SK-N-MC (cell line): ENCODE results near the gene SCAMP4.

Experiments
- EZH2 ChIP-seq: fragments of 200-600 bp; sonication (generic); IDR thresholded peaks from one replicate; pipeline ENCODE4 v1.6.1; 2017; ENCODE audit warnings: antibody characterized with exemption
- FOXP2 ChIP-seq: optimal IDR thresholded peaks from 2 replicates; pipeline ENCODE3; 2011; ENCODE audit warnings: mild to moderate bottlenecking, moderate library complexity; ENCODE audit not compliant: insufficient read depth; ENCODE audit errors: extremely low read length, control extremely low read depth
- POLR2AphosphoS5 ChIP-seq: IDR thresholded peaks from 2 replicates; pipeline ENCODE4 v1.6.1; 2012; ENCODE audit warnings: mild to moderate bottlenecking, low read depth, low read length, borderline replicate concordance

DNA sequence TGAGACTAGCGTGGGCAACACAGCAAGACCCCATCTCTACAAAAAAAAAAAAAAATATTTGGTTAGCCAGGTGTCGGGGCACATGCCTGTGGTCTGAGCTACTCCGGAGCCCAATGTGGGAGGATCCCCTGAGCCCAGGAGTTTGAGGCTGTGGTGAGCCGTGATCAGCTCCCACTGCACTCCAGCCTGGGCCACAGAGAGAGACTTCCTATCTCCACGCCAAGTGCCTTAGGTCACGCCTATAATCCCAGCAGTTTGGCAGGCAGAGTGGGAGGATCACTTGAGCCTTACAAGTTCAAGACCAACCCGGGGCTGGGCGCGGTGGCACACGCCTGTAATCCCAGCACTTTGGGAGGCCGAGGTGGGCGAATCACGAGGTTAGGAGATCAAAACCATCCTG, 8.7 kb upstream of the SCAMP4 start:
- TF ChIP-seq EZH2 = no peak
- no peak for TF ChIP-seq POLR2AphosphoS5
- TF ChIP-seq FOXP2 = no peak
